Gastrocnemius medialis (tissue), 4 donors: ENCODE results near the gene ARHGEF9. TPM values are rescaled to one million over a fixed set of nuclear protein-coding genes. Genes with fewer than 3 reads are reported as not detected.

Source experiments
- ATAC-seq, 2 donors: fragments of 150-250 bp; one replicate each; pipeline ENCODE4 v1.9.1; 2016
- DNase-seq, 2 donors: peaks; one replicate each; pipeline ENCODE4 v3.0.0-alpha.2; 2019
- H3K27ac ChIP-seq, 4 donors: fragments of 200-600 bp; sonication (generic); 1 replicate in 1 of 4; 2 replicates in 3 of 4; pipeline ENCODE4 v1.5.1; 2016 to 2018; ENCODE audit warnings: mild to moderate bottlenecking in 2 of 4, moderate library complexity in 1 of 4
- H3K27me3 ChIP-seq, 3 donors: fragments of 200-600 bp; sonication (generic) in 2 of 3; 1 replicate in 1 of 3; 2 replicates in 2 of 3; pipeline versions ENCODE4 v1.5.1 to v1.6.0; 2016 to 2019; ENCODE audit warnings: mild to moderate bottlenecking in 1 of 3, moderate library complexity in 1 of 3
- H3K36me3 ChIP-seq, 2 donors: fragments of 200-600 bp; sonication (generic) in 1 of 2; one replicate each; pipeline ENCODE4 v1.5.1; 2017 to 2018
- H3K4me1 ChIP-seq, 2 donors: fragments of 200-600 bp; sonication (generic) in 1 of 2; one replicate each; pipeline ENCODE4 v1.5.1; 2016 to 2017; ENCODE audit warnings: mild to moderate bottlenecking in 2 of 2
- H3K4me3 ChIP-seq, 4 donors: fragments of 200-600 bp; sonication (generic) in 3 of 4; 1 replicate in 1 of 4; 2 replicates in 3 of 4; pipeline ENCODE4 v1.5.1; 2016 to 2019; ENCODE audit warnings: mild to moderate bottlenecking in 2 of 4
- H3K9me3 ChIP-seq, 3 donors: fragments of 200-600 bp; sonication (generic) in 2 of 3; 1 replicate in 1 of 3; 2 replicates in 2 of 3; pipeline ENCODE4 v1.5.1; 2016 to 2019
- POLR2A ChIP-seq, 2 donors: fragments of 450-650 bp; IDR thresholded peaks; one replicate each; pipeline ENCODE4 v1.6.1; 2017; ENCODE audit warnings: antibody characterized with exemption in 2 of 2, mild to moderate bottlenecking in 2 of 2, moderate library complexity in 2 of 2
- in situ Hi-C, 4 donors: fragments of 200-750 bp; cut with MboI; loops; one replicate each; pipeline versions ENCODE4 v1.15.0 to v1.8.0; 2017; ENCODE audit warnings: low sequenced_read_pairs in 4 of 4
- intact Hi-C: fragments of 100-400 bp; cut with DNase I; formaldehyde crosslinking; loops from one replicate; pipeline ENCODE4 v1.15.1; 2023; ENCODE audit warnings: low total_unique reads
- total RNA-seq, 4 donors: library from RNA; depleted of rRNA; stranded (reverse); fragments of >200 nt; gene quantifications; one replicate each; pipeline versions ENCODE4 v1.1.0 to v1.2.3, GENCODE V29; 2016
- TF ChIP-seq, protein P1 (sequence below), 5 experiments: fragments of 450-650 bp in 3 of 5; fragments of 200-600 bp in 2 of 5; sonication (generic) in 2 of 5; IDR thresholded peaks in 4 of 5; conservative IDR thresholded peaks in 1 of 5; 1 replicate in 4 of 5; 2 replicates in 1 of 5; pipeline ENCODE4 v1.5.1; 2016 to 2019; ENCODE audit warnings: antibody characterized with exemption in 5 of 5, mild to moderate bottlenecking in 3 of 5, moderate library complexity in 3 of 5

ARHGEF9 gene
- total RNA-seq, 4 donors from 2014 or later = 2.0 to 6.6 (median 4.1) TPM

DNA sequence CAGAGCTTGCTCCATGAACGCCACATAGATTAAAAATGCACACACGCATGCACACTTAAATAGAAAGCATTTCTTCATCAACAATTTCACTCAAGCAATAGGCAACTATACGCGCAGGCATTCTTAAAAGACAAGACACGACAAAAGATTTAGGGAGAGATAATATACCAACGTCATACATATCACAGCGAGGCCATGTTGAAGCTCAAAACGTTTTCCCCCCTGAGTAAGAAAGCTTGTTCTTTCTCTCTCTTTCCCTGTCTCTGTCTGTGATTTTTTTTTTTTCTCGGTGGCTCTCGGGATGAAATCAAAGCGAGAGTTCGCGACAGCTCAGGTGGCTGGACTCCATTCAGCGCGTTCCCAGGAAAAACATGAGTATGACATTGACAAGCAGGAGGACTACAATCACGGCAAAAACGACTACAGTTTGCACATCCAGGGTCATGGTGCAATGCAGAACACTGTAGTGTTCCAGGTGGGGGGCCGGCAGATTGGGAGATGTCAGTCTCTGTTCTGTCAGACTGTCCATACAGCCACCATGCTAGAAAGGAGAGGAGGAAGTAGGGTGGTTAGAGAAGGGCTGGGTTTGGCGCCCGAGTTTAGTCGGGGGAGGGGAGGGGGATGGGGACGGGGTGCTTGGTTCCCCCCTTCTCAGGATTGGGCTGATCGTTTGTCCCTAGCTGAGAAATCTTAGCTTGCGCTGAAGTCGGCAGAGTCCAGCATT is 30.7 kb downstream of the ARHGEF9 start:
- no peak for TF ChIP-seq POLR2A (IDR thresholded peaks at IDR 0.05)
- TF ChIP-seq, protein P1, sequence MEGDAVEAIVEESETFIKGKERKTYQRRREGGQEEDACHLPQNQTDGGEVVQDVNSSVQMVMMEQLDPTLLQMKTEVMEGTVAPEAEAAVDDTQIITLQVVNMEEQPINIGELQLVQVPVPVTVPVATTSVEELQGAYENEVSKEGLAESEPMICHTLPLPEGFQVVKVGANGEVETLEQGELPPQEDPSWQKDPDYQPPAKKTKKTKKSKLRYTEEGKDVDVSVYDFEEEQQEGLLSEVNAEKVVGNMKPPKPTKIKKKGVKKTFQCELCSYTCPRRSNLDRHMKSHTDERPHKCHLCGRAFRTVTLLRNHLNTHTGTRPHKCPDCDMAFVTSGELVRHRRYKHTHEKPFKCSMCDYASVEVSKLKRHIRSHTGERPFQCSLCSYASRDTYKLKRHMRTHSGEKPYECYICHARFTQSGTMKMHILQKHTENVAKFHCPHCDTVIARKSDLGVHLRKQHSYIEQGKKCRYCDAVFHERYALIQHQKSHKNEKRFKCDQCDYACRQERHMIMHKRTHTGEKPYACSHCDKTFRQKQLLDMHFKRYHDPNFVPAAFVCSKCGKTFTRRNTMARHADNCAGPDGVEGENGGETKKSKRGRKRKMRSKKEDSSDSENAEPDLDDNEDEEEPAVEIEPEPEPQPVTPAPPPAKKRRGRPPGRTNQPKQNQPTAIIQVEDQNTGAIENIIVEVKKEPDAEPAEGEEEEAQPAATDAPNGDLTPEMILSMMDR (IDR thresholded peaks at IDR 0.05 in 4 of 5, conservative IDR thresholded peaks at IDR 0.05 in 1 of 5) = no peak
- Histone ChIP-seq H3K36me3 (no peaks in the 10 kb centered on the region), H3K27ac (peak overlapping the region; percentile 87 to 94 (median 90)), H3K9me3 (no peaks in the 10 kb centered on the region), H3K4me3 (peak overlapping the region; percentile 66 to 79 (median 75)), H3K27me3 (no peaks in the 10 kb centered on the region), H3K4me1 (peaks cover 9 to 18% of the 10 kb centered on the region in 2 donors)
- in situ Hi-C loops = loop anchor here in 2 of 4 donors (25.0 kb wide), 2 partner anchors 192 to 458 kb away; partner anchors contain the start of gene AMER1 (in 2 of the 2)
- ATAC-seq (peak; percentile 16 to 63), DNase-seq (peak in 1 of 2 donors; percentile 13)
- intact Hi-C loops = loop anchor here (10.0 kb wide), 2 partner anchors 189 to 451 kb away; partner anchors contain the start of gene AMER1

DNA sequence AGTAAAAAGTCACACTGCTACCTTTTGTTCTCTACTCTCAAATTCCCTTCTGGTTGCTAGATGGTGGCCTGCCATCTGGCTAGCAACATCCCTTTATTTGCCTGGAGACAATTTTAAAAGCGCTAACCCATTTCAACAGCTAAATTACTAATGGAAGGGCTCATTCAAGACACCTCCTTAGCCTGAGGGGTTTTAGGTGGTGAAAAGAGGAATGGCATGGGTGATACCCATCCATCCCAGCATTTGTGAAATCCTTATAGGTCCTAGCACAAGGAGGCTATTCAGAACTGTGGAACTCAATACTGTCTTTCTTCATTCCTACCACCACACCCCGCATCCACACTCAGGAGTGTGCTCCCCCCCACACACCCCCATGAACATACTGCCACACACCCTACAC is 33.5 kb downstream of the ARHGEF9 start:
- H3K36me3 ChIP-seq = no peaks in the 10 kb centered on the region
- no peaks in the 10 kb centered on the region for H3K9me3 ChIP-seq
- intact Hi-C loops (loop anchor here (10.0 kb wide), 2 partner anchors 187 to 453 kb away; partner anchors contain the start of gene AMER1), in situ Hi-C loops (loop anchor here in 2 of 4 donors (25.0 kb wide), 2 partner anchors 189 to 461 kb away; partner anchors contain the start of gene AMER1 (in 2 of the 2))
- no peaks in the 10 kb centered on the region for H3K27me3 ChIP-seq
- ATAC-seq (no peak), DNase-seq (no peak)
- TF ChIP-seq, protein P1 (IDR thresholded peaks at IDR 0.05 in 4 of 5, conservative IDR thresholded peaks at IDR 0.05 in 1 of 5) = no peak
- no peak for TF ChIP-seq POLR2A (IDR thresholded peaks at IDR 0.05)
- no peak overlapping the region for H3K4me3 ChIP-seq
- H3K27ac ChIP-seq = no peak overlapping the region
- H3K4me1 ChIP-seq = peaks cover 22 to 30% of the 10 kb centered on the region in 2 donors

DNA sequence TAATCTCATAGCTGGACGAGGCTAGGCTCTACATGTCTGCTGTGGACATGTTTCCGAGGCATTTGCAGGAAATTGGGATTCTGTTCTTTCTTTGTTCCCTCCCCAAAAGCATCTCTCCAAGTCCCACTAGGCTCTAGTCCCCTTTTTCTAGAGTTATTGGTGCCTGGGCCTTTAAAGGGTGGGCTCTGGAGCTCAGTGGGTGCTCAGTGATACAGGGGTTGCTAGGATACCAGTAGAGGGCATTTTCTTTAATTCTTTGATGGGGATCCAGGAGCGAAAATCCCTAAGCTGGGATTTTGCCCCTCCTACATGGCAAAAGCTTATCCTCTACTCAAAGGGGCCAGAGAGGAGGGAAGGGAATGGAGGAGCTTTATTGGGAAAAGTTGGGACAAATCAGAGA is 34.2 kb downstream of the ARHGEF9 start:
- intact Hi-C loops (loop anchor here (10.0 kb wide), 2 partner anchors 186 to 454 kb away; partner anchors contain the start of gene AMER1), in situ Hi-C loops (loop anchor here in 2 of 4 donors (25.0 kb wide), 2 partner anchors 189 to 461 kb away; partner anchors contain the start of gene AMER1 (in 2 of the 2))
- H3K4me1 ChIP-seq = peaks cover 23 to 30% of the 10 kb centered on the region in 2 donors
- DNase-seq = no peak
- no peaks in the 10 kb centered on the region for H3K36me3 ChIP-seq
- no peak for TF ChIP-seq POLR2A (IDR thresholded peaks at IDR 0.05)
- TF ChIP-seq, protein P1 (IDR thresholded peaks at IDR 0.05 in 4 of 5, conservative IDR thresholded peaks at IDR 0.05 in 1 of 5) = no peak
- H3K27ac ChIP-seq = no peak overlapping the region
- ATAC-seq = no peak
- H3K4me3 ChIP-seq = no peak overlapping the region
- no peaks in the 10 kb centered on the region for H3K9me3 ChIP-seq
- H3K27me3 ChIP-seq = no peaks in the 10 kb centered on the region

DNA sequence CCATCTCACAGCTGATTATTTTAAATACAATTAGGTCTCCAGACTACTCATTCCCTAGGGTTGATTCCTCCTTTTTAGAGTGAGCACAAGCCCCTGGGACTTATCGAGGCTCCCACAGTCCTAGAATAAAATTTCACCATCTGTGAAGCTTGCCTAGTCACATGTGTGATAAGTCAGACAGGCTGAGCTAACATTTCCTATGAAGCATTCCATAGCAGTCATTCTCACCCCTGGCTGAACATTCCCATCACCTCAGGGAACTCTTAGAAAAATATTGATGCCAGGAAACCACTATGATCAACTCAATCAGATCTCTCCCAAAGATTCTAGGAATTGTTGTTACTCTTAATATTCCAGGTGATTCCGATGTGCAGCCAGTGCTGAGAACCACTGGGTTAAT is 37.7 kb downstream of the ARHGEF9 start:
- TF ChIP-seq, protein P1 (IDR thresholded peaks at IDR 0.05 in 4 of 5, conservative IDR thresholded peaks at IDR 0.05 in 1 of 5) = no peak
- no peak for TF ChIP-seq POLR2A (IDR thresholded peaks at IDR 0.05)
- H3K9me3 ChIP-seq = no peaks in the 10 kb centered on the region
- H3K36me3 ChIP-seq = no peaks in the 10 kb centered on the region
- in situ Hi-C loops (no loop called here), intact Hi-C loops (no loop called here)
- no peak overlapping the region for H3K4me3 ChIP-seq
- no peak overlapping the region for H3K27ac ChIP-seq
- H3K27me3 ChIP-seq = no peaks in the 10 kb centered on the region
- H3K4me1 ChIP-seq = peaks cover 16 to 20% of the 10 kb centered on the region in 2 donors
- DNase-seq (no peak), ATAC-seq (peak in 1 of 2 donors; percentile 77)
